GM12891 (cell line): ENCODE results near the gene SETD9.

ENCODE experiments used
- PAX5 ChIP-seq: IDR thresholded peaks from 2 replicates; pipeline ENCODE4 v1.6.1; 2011; ENCODE audit warnings: low read length, moderate library complexity, mild to moderate bottlenecking; ENCODE audit not compliant: insufficient read depth, severe bottlenecking
- POLR2A ChIP-seq: IDR thresholded peaks from 2 replicates; pipeline ENCODE4 v1.6.1; 2011; ENCODE audit warnings: low read depth, low read length, control low read depth
- POLR2AphosphoS5 ChIP-seq: IDR thresholded peaks from 2 replicates; pipeline ENCODE4 v1.6.1; 2011; ENCODE audit warnings: low read depth, low read length, control low read depth
- POU2F2 ChIP-seq: IDR thresholded peaks from 2 replicates; pipeline ENCODE4 v1.6.1; 2011; ENCODE audit warnings: low read depth, mild to moderate bottlenecking, control low read depth, low read length, moderate library complexity
- SPI1 ChIP-seq: IDR thresholded peaks from 2 replicates; pipeline ENCODE4 v1.6.1; 2011; ENCODE audit warnings: low read depth, low read length, control low read depth
- TAF1 ChIP-seq: IDR thresholded peaks from 2 replicates; pipeline ENCODE4 v1.6.1; 2011; ENCODE audit warnings: low read depth, low read length, control low read depth

- TF ChIP-seq POLR2A (no peak), SPI1 (no peak), TAF1 (no peak), POLR2AphosphoS5 (no peak), POU2F2 (no peak), PAX5 (no peak)
These were observed 478 bp upstream of the SETD9 start for GRCh38 chr5:56908942-56909293.
